WTC11 (cell line): ENCODE results near the gene ZNF487. TPM values are rescaled to one million over a fixed set of nuclear protein-coding genes. Genes with fewer than 3 reads are reported as not detected.

Source experiments
- ATAC-seq: fragments of 200-7000 bp; cut with Tn5 transposase; 2 replicates; pipeline ENCODE4 v1.10.0; 2021; ENCODE audit warnings: mild to moderate bottlenecking, moderate library complexity
- CTCF ChIA-PET: fragments of 300-600 bp; sonication (Branson Sonifier 250); formaldehyde crosslinking; loops from one replicate; lab custom pipeline; 2021; ENCODE audit warnings: antibody characterized with exemption; lab: Charles Lee
- POLR2A ChIA-PET: fragments of 350-600 bp; sonication (Branson Sonifier 250); formaldehyde crosslinking; loops from one replicate; lab custom pipeline; 2021; ENCODE audit warnings: antibody characterized with exemption; lab: Charles Lee
- DNase-seq: peaks from one replicate; pipeline ENCODE4 v3.0.0; 2021; ENCODE audit warnings: low spot score
- H3K27ac Mint-ChIP-seq: 2 replicates; pipeline ENCODE4 v1.8.0; 2021; ENCODE audit warnings: mixed read lengths
- H3K27me3 Mint-ChIP-seq: 2 replicates; pipeline ENCODE4 v1.8.0; 2021; ENCODE audit warnings: low read depth, mild to moderate bottlenecking, moderate library complexity, mixed read lengths
- H3K36me3 Mint-ChIP-seq: 2 replicates; pipeline ENCODE4 v1.8.0; 2021; ENCODE audit warnings: mixed read lengths
- H3K4me1 Mint-ChIP-seq: 2 replicates; pipeline ENCODE4 v1.8.0; 2022; ENCODE audit warnings: mixed read lengths
- H3K4me3 Mint-ChIP-seq: 2 replicates; pipeline ENCODE4 v1.8.0; 2021; ENCODE audit warnings: mild to moderate bottlenecking, moderate library complexity, mixed read lengths
- H3K9me3 Mint-ChIP-seq: 2 replicates; pipeline ENCODE4 v1.8.0; 2021; ENCODE audit warnings: mixed read lengths
- AFF4 ChIP-seq: sonication (generic); formaldehyde crosslinking; IDR thresholded peaks from 2 replicates; pipeline ENCODE4 v1.8.1; 2023; ENCODE audit warnings: mild to moderate bottlenecking, missing genetic modification reagents, borderline replicate concordance
- ARID4B ChIP-seq: sonication (generic); formaldehyde crosslinking; IDR thresholded peaks from 2 replicates; pipeline ENCODE4 v1.8.0; 2023; ENCODE audit warnings: missing genetic modification reagents, mild to moderate bottlenecking, borderline replicate concordance
- E2F4 ChIP-seq: sonication (generic); formaldehyde crosslinking; IDR thresholded peaks from 2 replicates; pipeline ENCODE4 v1.8.1; 2022; ENCODE audit warnings: low read depth, mild to moderate bottlenecking, moderate library complexity, missing genetic modification reagents, borderline replicate concordance
- ESRRA ChIP-seq: sonication (generic); formaldehyde crosslinking; IDR thresholded peaks from 2 replicates; pipeline ENCODE4 v1.8.1; 2022; ENCODE audit warnings: mild to moderate bottlenecking, missing genetic modification reagents, borderline replicate concordance
- FOXP4 ChIP-seq: sonication (generic); formaldehyde crosslinking; IDR thresholded peaks from 2 replicates; pipeline ENCODE4 v1.8.0; 2022; ENCODE audit warnings: mild to moderate bottlenecking, missing genetic modification reagents
- HMGXB4 ChIP-seq: sonication (generic); formaldehyde crosslinking; IDR thresholded peaks from 2 replicates; pipeline ENCODE4 v1.8.1; 2023; ENCODE audit warnings: mild to moderate bottlenecking, moderate library complexity, missing genetic modification reagents
- JUN ChIP-seq: sonication (generic); formaldehyde crosslinking; IDR thresholded peaks from 2 replicates; pipeline ENCODE4 v1.8.0; 2023; ENCODE audit warnings: mild to moderate bottlenecking, missing genetic modification reagents
- MLX ChIP-seq: sonication (generic); formaldehyde crosslinking; IDR thresholded peaks from 2 replicates; pipeline ENCODE4 v1.8.1; 2023; ENCODE audit warnings: mild to moderate bottlenecking, missing genetic modification reagents, moderate library complexity
- NFE2L1 ChIP-seq: sonication (generic); formaldehyde crosslinking; IDR thresholded peaks from 2 replicates; pipeline ENCODE4 v1.8.1; 2023; ENCODE audit warnings: missing genetic modification reagents
- NR2C2 ChIP-seq: sonication (generic); formaldehyde crosslinking; IDR thresholded peaks from 2 replicates; pipeline ENCODE4 v1.8.0; 2022; ENCODE audit warnings: mild to moderate bottlenecking, missing genetic modification reagents
- OVOL2 ChIP-seq: fragments of 250-450 bp; sonication (Bioruptor Pico); IDR thresholded peaks from 2 replicates; pipeline ENCODE4 v1.9.0; 2021; ENCODE audit warnings: mild to moderate bottlenecking, borderline replicate concordance
- STAT6 ChIP-seq: sonication (generic); formaldehyde crosslinking; conservative IDR thresholded peaks from 2 replicates; pipeline ENCODE4 v1.8.1; 2023; ENCODE audit warnings: mild to moderate bottlenecking, low read depth, missing genetic modification reagents, moderate library complexity
- USF1 ChIP-seq: sonication (generic); formaldehyde crosslinking; IDR thresholded peaks from 2 replicates; pipeline ENCODE4 v1.8.0; 2022; ENCODE audit warnings: mild to moderate bottlenecking, missing genetic modification reagents
- ZNF219 ChIP-seq: sonication (generic); formaldehyde crosslinking; IDR thresholded peaks from 2 replicates; pipeline ENCODE4 v1.8.0; 2023; ENCODE audit warnings: missing genetic modification reagents, mild to moderate bottlenecking, borderline replicate concordance
- ZNF671 ChIP-seq: fragments of 250-450 bp; sonication (Bioruptor Pico); IDR thresholded peaks from 2 replicates; pipeline ENCODE4 v1.8.0; 2021; ENCODE audit warnings: mild to moderate bottlenecking
- total RNA-seq: library from RNA; stranded (reverse); gene quantifications from 3 replicates; pipeline ENCODE4 v1.2.3, GENCODE V29; 2021

The ZNF487 gene
- total RNA-seq, 1 experiment from 2014 or later = 2.3 TPM

GRCh38 chr10:43427166-43427825 is 9.6 kb upstream of the ZNF487 start (continued):
- TF ChIP-seq HMGXB4 (CRISPR knock-in tag) = no peak
- TF ChIP-seq ZNF219 = no peak
- no peak for TF ChIP-seq NR2C2 (CRISPR knock-in tag)
- no peak for TF ChIP-seq USF1 (CRISPR knock-in tag)

- ChIA-PET POLR2A (interaction anchor here (0.6 kb wide), 1 partner anchor 40 kb away, joined by 3 read pairs; no protein-coding TSS in a partner anchor), CTCF (no interaction called here)
- no peak for TF ChIP-seq ARID4B (CRISPR knock-in tag)
- no peak for TF ChIP-seq NFE2L1 (CRISPR knock-in tag)
- no peak for TF ChIP-seq ESRRA
- no peak for TF ChIP-seq MLX
- TF ChIP-seq FOXP4 (CRISPR knock-in tag) = no peak
- no peak for TF ChIP-seq ZNF671
- no peak for TF ChIP-seq E2F4 (CRISPR knock-in tag)
- TF ChIP-seq STAT6 (CRISPR knock-in tag) = no peak
- TF ChIP-seq AFF4 (CRISPR knock-in tag) = no peak
- TF ChIP-seq JUN = no peak
- no peak for TF ChIP-seq OVOL2 (CRISPR knock-in tag)
These were observed 5.8 kb upstream of the ZNF487 start for GRCh38 chr10:43430926-43431663.

More at GRCh38 chr10:43430926-43431663, 5.8 kb upstream of the ZNF487 start:
- H3K4me3 Mint-ChIP-seq = no peak overlapping the region
- H3K27ac Mint-ChIP-seq = peak overlapping the region; percentile 3; the same call in 1 of the 2 replicates
- ATAC-seq (no peak), DNase-seq (no peak)
- H3K27me3 Mint-ChIP-seq = no peaks in the 10 kb centered on the region
- no peaks in the 10 kb centered on the region; the same call in 1 of the 2 replicates for H3K36me3 Mint-ChIP-seq
- H3K4me1 Mint-ChIP-seq = peaks cover under 1% of the 10 kb centered on the region; the same call in 1 of the 2 replicates
- H3K9me3 Mint-ChIP-seq = no peaks in the 10 kb centered on the region
